HepG2 (cell line): ENCODE measurements around the gene RLN3. TPM values are rescaled to one million over a fixed set of nuclear protein-coding genes. Genes with fewer than 3 reads are reported as not detected.
A peak's percentile ranks its signal among the peaks of the same experiment; 100 is the strongest.

Source experiments
- ESRRA ChIP-seq: sonication (generic); formaldehyde crosslinking; IDR thresholded peaks from 2 replicates; pipeline ENCODE4 v1.5.1; 2020; ENCODE audit warnings: mild to moderate bottlenecking, low read depth, missing genetic modification reagents
- FOXA3 ChIP-seq: IDR thresholded peaks from 2 replicates; pipeline ENCODE4 v1.6.1; 2016; ENCODE audit warnings: missing genetic modification reagents, missing compliant biosample characterization
- HMG20A ChIP-seq: IDR thresholded peaks from 2 replicates; pipeline ENCODE4 v1.6.1; 2016; ENCODE audit warnings: borderline replicate concordance
- KLF13 ChIP-seq: sonication (generic); formaldehyde crosslinking; IDR thresholded peaks from 2 replicates; pipeline ENCODE4 v1.4.0; 2020; ENCODE audit warnings: mild to moderate bottlenecking, missing genetic modification reagents
- KLF16 ChIP-seq, 2 experiments: sonication (generic) in 1 of 2; formaldehyde crosslinking in 1 of 2; IDR thresholded peaks; 2 replicates each; pipeline versions ENCODE4 v1.6.1 to v1.8.0; 2016 to 2023; ENCODE audit warnings: missing genetic modification reagents in 2 of 2, missing compliant biosample characterization in 1 of 2
- MED1 ChIP-seq: sonication (generic); formaldehyde crosslinking; IDR thresholded peaks from 2 replicates; pipeline ENCODE4 v1.4.0; 2020; ENCODE audit warnings: missing genetic modification reagents
- NCOR1 ChIP-seq: fragments of 200-600 bp; sonication (generic); IDR thresholded peaks from 2 replicates; pipeline ENCODE4 v1.7.0; 2017; ENCODE audit warnings: antibody characterized with exemption, low read length, borderline replicate concordance
- PHF20 ChIP-seq: sonication (generic); formaldehyde crosslinking; IDR thresholded peaks from 2 replicates; pipeline ENCODE4 v1.5.0; 2020; ENCODE audit warnings: mild to moderate bottlenecking, missing genetic modification reagents
- RXRA ChIP-seq: sonication (generic); formaldehyde crosslinking; IDR thresholded peaks from 2 replicates; pipeline ENCODE4 v1.5.1; 2020; ENCODE audit warnings: missing genetic modification reagents
- SMARCE1 ChIP-seq: fragments of 450-650 bp; IDR thresholded peaks from 2 replicates; pipeline ENCODE4 v1.6.1; 2017; ENCODE audit warnings: borderline replicate concordance
- SP5 ChIP-seq: IDR thresholded peaks from 2 replicates; pipeline ENCODE4 v1.6.1; 2016; ENCODE audit warnings: low read depth, borderline replicate concordance
- STAT5B ChIP-seq: sonication (generic); formaldehyde crosslinking; IDR thresholded peaks from 2 replicates; pipeline ENCODE4 v1.4.0; 2020; ENCODE audit warnings: missing genetic modification reagents
- THAP11 ChIP-seq: IDR thresholded peaks from 2 replicates; pipeline ENCODE4 v1.6.1; 2016; ENCODE audit warnings: missing biosample characterization, missing genetic modification reagents
- TMF1 ChIP-seq: sonication (generic); formaldehyde crosslinking; IDR thresholded peaks from 2 replicates; pipeline ENCODE4 v1.8.1; 2022; ENCODE audit warnings: low read depth, missing genetic modification reagents
- ZFX ChIP-seq: sonication (generic); formaldehyde crosslinking; IDR thresholded peaks from 2 replicates; pipeline ENCODE4 v1.4.0; 2020; ENCODE audit warnings: mild to moderate bottlenecking, low read depth, missing genetic modification reagents, moderate library complexity
- ZNF720 ChIP-seq: sonication (generic); formaldehyde crosslinking; IDR thresholded peaks from 2 replicates; pipeline ENCODE4 v1.4.0; 2020; ENCODE audit warnings: missing genetic modification reagents
- polyA plus RNA-seq, 8 experiments: library from polyadenylated mRNA; depleted of rRNA in 3 of 8; stranded (reverse) in 7 of 8; unstranded in 1 of 8; fragments of >200 nt; fragmentation: Illumina TruSeq in 4 of 8; extraction: Trizol in 4 of 8; gene quantifications; 2 replicates each; pipeline versions ENCODE4 v1.2.1 to v1.2.3, GENCODE V29; 2011 to 2016; ENCODE audit warnings: low read depth in 4 of 8, missing spikeins in 1 of 8, mixed read lengths in 1 of 8; ENCODE audit not compliant: insufficient read depth in 1 of 8
- total RNA-seq, 5 experiments: library from RNA; depleted of rRNA; stranded (reverse); fragments of >200 nt; fragmentation: Illumina TruSeq; extraction: Trizol; gene quantifications; 2 replicates each; pipeline ENCODE4 v1.2.3, GENCODE V29; 2016; ENCODE audit warnings: low read depth in 1 of 5
- TF ChIP-seq, protein P1 (sequence below): IDR thresholded peaks from 2 replicates; pipeline ENCODE4 v1.6.1; 2018; ENCODE audit warnings: missing genetic modification reagents
- TF ChIP-seq, protein P2 (sequence below): sonication (generic); formaldehyde crosslinking; IDR thresholded peaks from 2 replicates; pipeline ENCODE4 v1.4.0; 2020; ENCODE audit warnings: missing genetic modification reagents; ENCODE audit errors: not compliant biosample characterization
- TF ChIP-seq, protein P3 (sequence below): sonication (generic); formaldehyde crosslinking; IDR thresholded peaks from 2 replicates; pipeline ENCODE4 v1.4.0; 2020; ENCODE audit warnings: missing genetic modification reagents
- TF ChIP-seq, protein P4 (sequence below): sonication (generic); formaldehyde crosslinking; IDR thresholded peaks from 2 replicates; pipeline ENCODE4 v1.9.0; 2021; ENCODE audit warnings: missing genetic modification reagents, borderline replicate concordance
- TF ChIP-seq, protein P5 (sequence below): sonication (generic); formaldehyde crosslinking; IDR thresholded peaks from 2 replicates; pipeline ENCODE4; 2020; ENCODE audit warnings: missing genetic modification reagents, mild to moderate bottlenecking, borderline replicate concordance

RLN3 gene
- total and polyA plus RNA-seq, 2 of the 13 experiments (the other 11 are each of a cell fraction or from before 2014, with no cell fraction given) = not detected

DNA sequence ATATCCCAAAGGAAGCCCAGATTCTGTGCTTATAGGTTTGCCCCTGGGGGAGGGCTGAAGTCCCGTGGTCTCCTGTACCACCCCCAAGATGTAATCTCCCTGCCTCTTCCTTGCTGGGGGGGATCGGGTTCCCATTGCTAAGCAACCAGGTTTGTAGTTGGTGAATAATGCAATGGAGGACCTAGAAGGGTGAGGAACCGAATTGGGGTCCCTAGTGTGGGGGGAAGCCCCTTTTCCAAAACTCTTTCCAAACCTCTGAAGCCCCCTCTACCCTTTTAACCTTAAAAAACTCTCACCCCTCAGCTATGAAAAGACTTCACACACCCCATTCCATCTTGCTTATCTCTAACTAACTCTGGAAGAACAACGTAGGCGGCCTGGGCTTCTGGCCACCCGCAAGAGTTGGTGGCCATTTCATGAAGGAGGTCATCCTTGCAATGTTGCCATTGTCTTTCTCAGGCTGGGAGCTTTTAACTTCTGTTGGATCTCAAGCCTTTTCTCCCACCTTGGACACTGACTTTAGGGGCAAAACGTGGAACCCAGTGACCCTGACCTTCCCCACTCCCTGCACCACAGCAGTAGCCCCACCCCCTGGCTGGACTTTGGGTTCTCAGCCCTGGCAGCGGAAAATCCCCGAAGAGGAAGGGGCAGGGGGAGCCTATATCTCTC, 33.3 kb downstream of the RLN3 start (continued):
- TF ChIP-seq, protein P1, sequence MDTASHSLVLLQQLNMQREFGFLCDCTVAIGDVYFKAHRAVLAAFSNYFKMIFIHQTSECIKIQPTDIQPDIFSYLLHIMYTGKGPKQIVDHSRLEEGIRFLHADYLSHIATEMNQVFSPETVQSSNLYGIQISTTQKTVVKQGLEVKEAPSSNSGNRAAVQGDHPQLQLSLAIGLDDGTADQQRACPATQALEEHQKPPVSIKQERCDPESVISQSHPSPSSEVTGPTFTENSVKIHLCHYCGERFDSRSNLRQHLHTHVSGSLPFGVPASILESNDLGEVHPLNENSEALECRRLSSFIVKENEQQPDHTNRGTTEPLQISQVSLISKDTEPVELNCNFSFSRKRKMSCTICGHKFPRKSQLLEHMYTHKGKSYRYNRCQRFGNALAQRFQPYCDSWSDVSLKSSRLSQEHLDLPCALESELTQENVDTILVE = peak; percentile 28; the same call in 1 of the 2 replicates
- TF ChIP-seq HMG20A (CRISPR knock-in tag) = 0 out of 2 replicates have a peak, but pooled peaks have one; percentile 16
- TF ChIP-seq, protein P2, sequence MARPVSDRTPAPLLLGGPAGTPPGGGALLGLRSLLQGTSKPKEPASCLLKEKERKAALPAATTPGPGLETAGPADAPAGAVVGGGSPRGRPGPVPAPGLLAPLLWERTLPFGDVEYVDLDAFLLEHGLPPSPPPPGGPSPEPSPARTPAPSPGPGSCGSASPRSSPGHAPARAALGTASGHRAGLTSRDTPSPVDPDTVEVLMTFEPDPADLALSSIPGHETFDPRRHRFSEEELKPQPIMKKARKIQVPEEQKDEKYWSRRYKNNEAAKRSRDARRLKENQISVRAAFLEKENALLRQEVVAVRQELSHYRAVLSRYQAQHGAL = no peak
- TF ChIP-seq TMF1 (CRISPR knock-in tag) = no peak
- TF ChIP-seq ZFX (CRISPR knock-in tag) = peak; percentile 33
- TF ChIP-seq ESRRA (CRISPR knock-in tag) = peak; percentile 81; the same call in 1 of the 2 replicates
- no peak for TF ChIP-seq SMARCE1
- TF ChIP-seq, protein P3, sequence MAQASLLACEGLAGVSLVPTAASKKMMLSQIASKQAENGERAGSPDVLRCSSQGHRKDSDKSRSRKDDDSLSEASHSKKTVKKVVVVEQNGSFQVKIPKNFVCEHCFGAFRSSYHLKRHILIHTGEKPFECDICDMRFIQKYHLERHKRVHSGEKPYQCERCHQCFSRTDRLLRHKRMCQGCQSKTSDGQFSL (CRISPR knock-in tag) = peak; percentile 41; the same call in 1 of the 2 replicates
- no peak for TF ChIP-seq PHF20
- no peak for TF ChIP-seq ZNF720
- 0 out of 2 replicates have a peak, but pooled peaks have one; percentile 25 for TF ChIP-seq FOXA3 (CRISPR knock-in tag)
- TF ChIP-seq KLF13 (CRISPR knock-in tag) = no peak
- TF ChIP-seq SP5 (CRISPR knock-in tag) = peak; percentile 74
- TF ChIP-seq NCOR1 = peak; percentile 80; the same call in 1 of the 2 replicates
- 0 out of 2 replicates have a peak, but pooled peaks have one; percentile 46 for TF ChIP-seq MED1 (CRISPR knock-in tag)
- TF ChIP-seq RXRA (CRISPR knock-in tag) = peak; percentile 70; the same call in 1 of the 2 replicates
- TF ChIP-seq, protein P4, sequence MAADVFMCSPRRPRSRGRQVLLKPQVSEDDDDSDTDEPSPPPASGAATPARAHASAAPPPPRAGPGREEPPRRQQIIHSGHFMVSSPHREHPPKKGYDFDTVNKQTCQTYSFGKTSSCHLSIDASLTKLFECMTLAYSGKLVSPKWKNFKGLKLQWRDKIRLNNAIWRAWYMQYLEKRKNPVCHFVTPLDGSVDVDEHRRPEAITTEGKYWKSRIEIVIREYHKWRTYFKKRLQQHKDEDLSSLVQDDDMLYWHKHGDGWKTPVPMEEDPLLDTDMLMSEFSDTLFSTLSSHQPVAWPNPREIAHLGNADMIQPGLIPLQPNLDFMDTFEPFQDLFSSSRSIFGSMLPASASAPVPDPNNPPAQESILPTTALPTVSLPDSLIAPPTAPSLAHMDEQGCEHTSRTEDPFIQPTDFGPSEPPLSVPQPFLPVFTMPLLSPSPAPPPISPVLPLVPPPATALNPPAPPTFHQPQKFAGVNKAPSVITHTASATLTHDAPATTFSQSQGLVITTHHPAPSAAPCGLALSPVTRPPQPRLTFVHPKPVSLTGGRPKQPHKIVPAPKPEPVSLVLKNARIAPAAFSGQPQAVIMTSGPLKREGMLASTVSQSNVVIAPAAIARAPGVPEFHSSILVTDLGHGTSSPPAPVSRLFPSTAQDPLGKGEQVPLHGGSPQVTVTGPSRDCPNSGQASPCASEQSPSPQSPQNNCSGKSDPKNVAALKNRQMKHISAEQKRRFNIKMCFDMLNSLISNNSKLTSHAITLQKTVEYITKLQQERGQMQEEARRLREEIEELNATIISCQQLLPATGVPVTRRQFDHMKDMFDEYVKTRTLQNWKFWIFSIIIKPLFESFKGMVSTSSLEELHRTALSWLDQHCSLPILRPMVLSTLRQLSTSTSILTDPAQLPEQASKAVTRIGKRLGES (CRISPR knock-in tag) = no peak
- TF ChIP-seq, protein P5, sequence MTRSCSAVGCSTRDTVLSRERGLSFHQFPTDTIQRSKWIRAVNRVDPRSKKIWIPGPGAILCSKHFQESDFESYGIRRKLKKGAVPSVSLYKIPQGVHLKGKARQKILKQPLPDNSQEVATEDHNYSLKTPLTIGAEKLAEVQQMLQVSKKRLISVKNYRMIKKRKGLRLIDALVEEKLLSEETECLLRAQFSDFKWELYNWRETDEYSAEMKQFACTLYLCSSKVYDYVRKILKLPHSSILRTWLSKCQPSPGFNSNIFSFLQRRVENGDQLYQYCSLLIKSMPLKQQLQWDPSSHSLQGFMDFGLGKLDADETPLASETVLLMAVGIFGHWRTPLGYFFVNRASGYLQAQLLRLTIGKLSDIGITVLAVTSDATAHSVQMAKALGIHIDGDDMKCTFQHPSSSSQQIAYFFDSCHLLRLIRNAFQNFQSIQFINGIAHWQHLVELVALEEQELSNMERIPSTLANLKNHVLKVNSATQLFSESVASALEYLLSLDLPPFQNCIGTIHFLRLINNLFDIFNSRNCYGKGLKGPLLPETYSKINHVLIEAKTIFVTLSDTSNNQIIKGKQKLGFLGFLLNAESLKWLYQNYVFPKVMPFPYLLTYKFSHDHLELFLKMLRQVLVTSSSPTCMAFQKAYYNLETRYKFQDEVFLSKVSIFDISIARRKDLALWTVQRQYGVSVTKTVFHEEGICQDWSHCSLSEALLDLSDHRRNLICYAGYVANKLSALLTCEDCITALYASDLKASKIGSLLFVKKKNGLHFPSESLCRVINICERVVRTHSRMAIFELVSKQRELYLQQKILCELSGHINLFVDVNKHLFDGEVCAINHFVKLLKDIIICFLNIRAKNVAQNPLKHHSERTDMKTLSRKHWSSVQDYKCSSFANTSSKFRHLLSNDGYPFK (CRISPR knock-in tag) = 0 out of 2 replicates have a peak, but pooled peaks have one; percentile 13
- TF ChIP-seq KLF16 (CRISPR knock-in tag; IDR thresholded peaks at IDR 0.05) = no peak
- TF ChIP-seq STAT5B (CRISPR knock-in tag) = no peak
- TF ChIP-seq THAP11 (CRISPR knock-in tag) = no peak
